SH-SY5Y (cell line): Measurements from ENCODE around the gene JMJD7.

Experiments
- GATA2 ChIP-seq: IDR thresholded peaks from 2 replicates; pipeline ENCODE4 v1.6.1; 2011; ENCODE audit warnings: mild to moderate bottlenecking, low read depth, low read length
- GATA3 ChIP-seq: IDR thresholded peaks from 2 replicates; pipeline ENCODE4 v1.6.1; 2011; ENCODE audit warnings: low read depth, mild to moderate bottlenecking, low read length, moderate library complexity

DNA sequence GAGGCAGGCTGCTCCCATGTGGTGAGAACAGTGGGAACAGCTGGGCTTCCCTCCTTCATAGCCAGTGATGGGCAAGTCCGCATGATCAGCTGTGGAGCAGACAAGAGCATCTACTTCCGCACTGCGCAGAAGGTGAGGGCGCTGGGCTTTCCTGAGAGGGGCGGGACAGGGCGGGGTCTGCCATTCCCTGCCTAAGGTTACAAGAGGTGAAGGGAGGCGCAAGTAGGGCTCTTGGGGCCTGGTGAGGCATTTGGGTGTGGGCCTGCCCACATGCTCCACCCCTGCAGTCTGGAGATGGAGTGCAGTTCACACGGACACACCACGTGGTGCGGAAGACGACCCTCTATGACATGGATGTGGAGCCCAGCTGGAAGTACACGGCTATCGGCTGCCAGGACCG lies 10.6 kb upstream of the JMJD7 start:
- TF ChIP-seq GATA3 (no peak), GATA2 (no peak)
